Transverse colon (tissue), 4 donors: ENCODE data around the gene PKP3.
"Not testable (repeated sequence)": the region's sequence is repeated elsewhere in the genome, so short reads cannot be mapped to it uniquely, and the experiment has no call there.

Experiments
- POLR2A ChIP-seq: fragments of 450-650 bp; IDR thresholded peaks from one replicate; pipeline ENCODE4 v1.6.1; 2016; ENCODE audit warnings: antibody characterized with exemption, mild to moderate bottlenecking, moderate library complexity
- POLR2AphosphoS5 ChIP-seq, 3 donors: sonication (generic); formaldehyde crosslinking; IDR thresholded peaks; one replicate each; pipeline ENCODE4 v1.6.1; 2016; ENCODE audit warnings: antibody characterized with exemption in 3 of 3
- TF ChIP-seq, protein P1 (sequence below), 5 experiments: fragments of 200-600 bp in 3 of 5; fragments of 450-650 bp in 2 of 5; sonication (generic) in 3 of 5; IDR thresholded peaks; 1 replicate in 2 of 5; 2 replicates in 3 of 5; pipeline ENCODE4 v1.5.1; 2016 to 2017; ENCODE audit warnings: antibody characterized with exemption in 5 of 5, inconsistent platforms in 3 of 5, mild to moderate bottlenecking in 2 of 5, moderate library complexity in 1 of 5

DNA sequence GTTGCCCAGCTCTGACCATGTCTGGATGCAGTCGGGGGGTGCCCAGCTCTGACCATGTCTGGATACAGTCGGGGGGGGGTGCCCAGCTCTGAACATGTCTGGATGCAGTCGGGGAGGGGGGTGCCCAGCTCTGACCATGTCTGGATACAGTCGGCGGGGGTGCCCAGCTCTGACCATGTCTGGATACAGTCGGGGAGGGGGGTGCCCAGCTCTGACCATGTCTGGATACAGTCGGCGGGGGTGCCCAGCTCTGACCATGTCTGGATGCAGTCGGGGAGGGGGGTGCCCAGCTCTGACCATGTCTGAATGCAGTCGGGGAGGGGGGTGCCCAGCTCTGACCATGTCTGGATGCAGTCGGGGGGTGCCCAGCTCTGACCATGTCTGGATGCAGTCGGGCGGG lies 16.7 kb downstream of the PKP3 start:
- TF ChIP-seq, protein P1, sequence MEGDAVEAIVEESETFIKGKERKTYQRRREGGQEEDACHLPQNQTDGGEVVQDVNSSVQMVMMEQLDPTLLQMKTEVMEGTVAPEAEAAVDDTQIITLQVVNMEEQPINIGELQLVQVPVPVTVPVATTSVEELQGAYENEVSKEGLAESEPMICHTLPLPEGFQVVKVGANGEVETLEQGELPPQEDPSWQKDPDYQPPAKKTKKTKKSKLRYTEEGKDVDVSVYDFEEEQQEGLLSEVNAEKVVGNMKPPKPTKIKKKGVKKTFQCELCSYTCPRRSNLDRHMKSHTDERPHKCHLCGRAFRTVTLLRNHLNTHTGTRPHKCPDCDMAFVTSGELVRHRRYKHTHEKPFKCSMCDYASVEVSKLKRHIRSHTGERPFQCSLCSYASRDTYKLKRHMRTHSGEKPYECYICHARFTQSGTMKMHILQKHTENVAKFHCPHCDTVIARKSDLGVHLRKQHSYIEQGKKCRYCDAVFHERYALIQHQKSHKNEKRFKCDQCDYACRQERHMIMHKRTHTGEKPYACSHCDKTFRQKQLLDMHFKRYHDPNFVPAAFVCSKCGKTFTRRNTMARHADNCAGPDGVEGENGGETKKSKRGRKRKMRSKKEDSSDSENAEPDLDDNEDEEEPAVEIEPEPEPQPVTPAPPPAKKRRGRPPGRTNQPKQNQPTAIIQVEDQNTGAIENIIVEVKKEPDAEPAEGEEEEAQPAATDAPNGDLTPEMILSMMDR (IDR thresholded peaks at IDR 0.05), result not testable (repeated sequence)
- not testable (repeated sequence) for TF ChIP-seq POLR2A; POLR2AphosphoS5 (IDR thresholded peaks at IDR 0.05)
